KMS-11 (cell line): ENCODE measurements around the gene DCTPP1.
A peak's percentile ranks its signal among the peaks of the same experiment; 100 is the strongest.

ENCODE experiments used
- H2AFZ ChIP-seq: fragments of 200-600 bp; sonication (generic); 2 replicates; pipeline ENCODE4 v1.6.1; 2016; ENCODE audit warnings: antibody characterized with exemption, mixed run types, low read depth
- H3K27ac ChIP-seq: fragments of 200-600 bp; sonication (generic); 2 replicates; pipeline ENCODE4 v1.6.1; 2016; ENCODE audit warnings: mild to moderate bottlenecking, mixed run types
- H3K27me3 ChIP-seq: fragments of 200-600 bp; sonication (generic); 2 replicates; pipeline ENCODE4 v1.6.1; 2017; ENCODE audit warnings: mild to moderate bottlenecking, low read depth, mixed run types, moderate library complexity; ENCODE audit not compliant: insufficient read depth
- H3K36me3 ChIP-seq: fragments of 200-600 bp; sonication (generic); 2 replicates; pipeline ENCODE4 v1.6.1; 2017; ENCODE audit warnings: mild to moderate bottlenecking, mixed run types; ENCODE audit not compliant: insufficient read depth
- H3K4me1 ChIP-seq: fragments of 200-600 bp; sonication (generic); 2 replicates; pipeline ENCODE4 v1.6.1; 2016; ENCODE audit warnings: mild to moderate bottlenecking, low read depth, mixed run types; ENCODE audit not compliant: poor library complexity, severe bottlenecking
- H3K4me2 ChIP-seq: fragments of 200-600 bp; sonication (generic); 2 replicates; pipeline ENCODE4 v1.7.0; 2016; ENCODE audit warnings: mild to moderate bottlenecking, mixed run types
- H3K4me3 ChIP-seq: fragments of 200-600 bp; sonication (generic); IDR thresholded peaks from 2 replicates; pipeline ENCODE4 v1.6.1; 2017; ENCODE audit warnings: low read depth, low read length, mixed read lengths; ENCODE audit not compliant: insufficient read depth
- H3K79me2 ChIP-seq: fragments of 200-600 bp; sonication (generic); 2 replicates; pipeline ENCODE4 v1.6.1; 2016; ENCODE audit warnings: low read depth, mixed run types; ENCODE audit not compliant: insufficient read depth
- H3K9ac ChIP-seq: fragments of 200-600 bp; sonication (generic); 2 replicates; pipeline ENCODE4 v1.6.1; 2016; ENCODE audit warnings: mild to moderate bottlenecking, mixed run types
- H4K20me1 ChIP-seq: fragments of 200-600 bp; sonication (generic); 2 replicates; pipeline ENCODE4 v1.6.1; 2016; ENCODE audit warnings: mild to moderate bottlenecking, mixed run types; ENCODE audit not compliant: insufficient read depth
- TF ChIP-seq, protein P1 (sequence below): fragments of 200-600 bp; sonication (generic); conservative IDR thresholded peaks from 2 replicates; pipeline ENCODE4 v1.6.1; 2017; ENCODE audit warnings: low read depth, mild to moderate bottlenecking, antibody characterized with exemption, low read length, moderate library complexity, mixed read lengths

Gene DCTPP1

DNA sequence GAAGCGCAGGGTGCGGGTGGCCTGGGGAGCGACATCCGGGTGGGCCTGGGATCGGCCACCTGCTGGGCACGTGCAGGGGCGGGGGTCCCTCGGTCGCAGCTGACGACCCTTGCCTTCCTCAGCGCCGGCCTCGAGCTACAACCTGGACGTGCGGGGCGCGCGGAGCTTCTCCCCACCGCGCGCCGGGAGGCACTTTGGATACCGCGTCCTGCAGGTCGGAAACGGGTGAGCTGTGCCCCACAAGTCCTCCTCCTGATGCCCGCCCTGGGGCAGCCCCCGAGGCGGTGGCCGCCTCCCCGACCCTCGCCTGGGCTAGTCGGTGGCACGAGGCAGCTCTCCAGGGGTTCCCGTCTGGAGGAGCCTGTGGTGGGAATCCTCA is 44.2 kb upstream of the DCTPP1 start:
- no peak overlapping the region for H2AFZ ChIP-seq
- H3K27ac ChIP-seq = no peak overlapping the region
- TF ChIP-seq, protein P1, sequence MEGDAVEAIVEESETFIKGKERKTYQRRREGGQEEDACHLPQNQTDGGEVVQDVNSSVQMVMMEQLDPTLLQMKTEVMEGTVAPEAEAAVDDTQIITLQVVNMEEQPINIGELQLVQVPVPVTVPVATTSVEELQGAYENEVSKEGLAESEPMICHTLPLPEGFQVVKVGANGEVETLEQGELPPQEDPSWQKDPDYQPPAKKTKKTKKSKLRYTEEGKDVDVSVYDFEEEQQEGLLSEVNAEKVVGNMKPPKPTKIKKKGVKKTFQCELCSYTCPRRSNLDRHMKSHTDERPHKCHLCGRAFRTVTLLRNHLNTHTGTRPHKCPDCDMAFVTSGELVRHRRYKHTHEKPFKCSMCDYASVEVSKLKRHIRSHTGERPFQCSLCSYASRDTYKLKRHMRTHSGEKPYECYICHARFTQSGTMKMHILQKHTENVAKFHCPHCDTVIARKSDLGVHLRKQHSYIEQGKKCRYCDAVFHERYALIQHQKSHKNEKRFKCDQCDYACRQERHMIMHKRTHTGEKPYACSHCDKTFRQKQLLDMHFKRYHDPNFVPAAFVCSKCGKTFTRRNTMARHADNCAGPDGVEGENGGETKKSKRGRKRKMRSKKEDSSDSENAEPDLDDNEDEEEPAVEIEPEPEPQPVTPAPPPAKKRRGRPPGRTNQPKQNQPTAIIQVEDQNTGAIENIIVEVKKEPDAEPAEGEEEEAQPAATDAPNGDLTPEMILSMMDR = no peak
- H3K4me3 ChIP-seq = no peak overlapping the region
- no peaks in the 10 kb centered on the region for H3K79me2 ChIP-seq
- no peaks in the 10 kb centered on the region for H3K27me3 ChIP-seq
- H3K36me3 ChIP-seq = no peaks in the 10 kb centered on the region
- H3K4me2 ChIP-seq = no peak overlapping the region
- H3K9ac ChIP-seq = no peak overlapping the region
- H3K4me1 ChIP-seq = peaks cover 40% of the 10 kb centered on the region
- no peaks in the 10 kb centered on the region for H4K20me1 ChIP-seq

GRCh38 chr16:30473231-30474073 is 43.6 kb upstream of the DCTPP1 start:
- H3K9ac ChIP-seq = no peak overlapping the region
- H2AFZ ChIP-seq = no peak overlapping the region

DNA sequence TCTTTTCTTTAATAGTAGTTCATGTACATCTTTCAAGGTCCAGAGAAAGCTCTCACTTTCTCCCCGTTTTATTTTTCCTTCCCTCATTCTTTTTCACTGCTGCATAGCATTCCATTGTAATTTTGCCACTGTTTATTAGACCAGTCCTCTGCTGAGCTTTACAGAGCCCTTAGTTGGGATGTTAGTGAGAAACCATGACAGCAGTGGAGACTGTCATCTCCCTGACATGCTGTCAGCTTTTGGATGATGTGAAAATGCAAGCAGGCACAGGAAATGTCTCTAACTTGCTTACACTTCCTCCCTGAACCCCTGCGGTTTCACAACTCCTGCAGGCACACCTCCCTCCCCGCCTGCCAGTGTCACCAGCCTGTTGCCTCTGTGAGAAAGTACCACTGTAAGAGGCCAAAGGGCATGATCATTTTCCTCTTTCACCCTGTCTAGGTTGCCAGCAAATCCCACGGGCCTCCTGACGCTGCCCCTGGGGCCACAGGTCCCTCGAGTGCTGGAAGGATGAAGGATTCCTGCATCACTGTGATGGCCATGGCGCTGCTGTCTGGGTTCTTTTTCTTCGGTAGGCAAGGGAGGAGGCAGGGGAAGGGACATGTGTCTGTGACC is 42.6 kb upstream of the DCTPP1 start, which contains the start of gene ITGAL:
Gene ITGAL (plus strand): TSS at position 415 of the 615 bp plus-strand sequence. CDS start 96 bp downstream, at position 511.
- Histone ChIP-seq H3K4me3 (no peak within 1 kb of the TSS), H3K4me2 (peak within 1 kb of the TSS; percentile 69), H2AFZ (peak within 1 kb of the TSS; percentile 62), H4K20me1 (no peaks in the 10 kb centered on the region), H3K36me3 (no peaks in the 10 kb centered on the region), H3K27ac (peak within 1 kb of the TSS; percentile 44; the same call in 1 of the 2 replicates), H3K27me3 (no peaks in the 10 kb centered on the region), H3K79me2 (no peaks in the 10 kb centered on the region), H3K9ac (peak within 1 kb of the TSS; percentile 25; the same call in 1 of the 2 replicates), H3K4me1 (peaks cover 40% of the 10 kb centered on the region)
- TF ChIP-seq, protein P1 = no peak

More at GRCh38 chr16:30473231-30474073, 43.6 kb upstream of the DCTPP1 start:
- no peak overlapping the region for H3K4me3 ChIP-seq
- TF ChIP-seq, protein P1 = no peak
- H3K4me2 ChIP-seq = peak overlapping the region; percentile 69
- H3K4me1 ChIP-seq = peaks cover 40% of the 10 kb centered on the region
- no peaks in the 10 kb centered on the region for H3K27me3 ChIP-seq
- H3K36me3 ChIP-seq = no peaks in the 10 kb centered on the region
- H3K79me2 ChIP-seq = no peaks in the 10 kb centered on the region
- peak overlapping the region; percentile 44; the same call in 1 of the 2 replicates for H3K27ac ChIP-seq
- H4K20me1 ChIP-seq = no peaks in the 10 kb centered on the region

DNA sequence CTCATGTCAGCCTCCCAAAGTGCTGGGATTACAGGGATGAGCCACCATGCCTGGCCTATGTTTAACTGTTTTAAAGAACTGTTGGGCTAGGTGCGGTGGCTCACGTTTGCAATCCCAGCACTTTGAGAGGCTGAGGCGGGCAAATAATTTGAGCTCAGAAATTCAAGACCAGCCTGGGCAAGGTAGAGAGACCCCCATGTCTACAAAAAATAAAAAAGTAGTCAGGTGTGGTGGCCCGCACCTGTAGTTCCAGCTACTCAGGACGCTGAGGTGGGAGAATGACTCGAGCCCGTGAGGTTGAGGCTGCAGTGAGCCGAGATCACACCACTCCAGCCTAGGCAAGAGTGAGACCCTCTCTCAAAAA is 40.8 kb upstream of the DCTPP1 start:
- H3K27ac ChIP-seq = no peak overlapping the region
- TF ChIP-seq, protein P1 = no peak
- no peaks in the 10 kb centered on the region for H4K20me1 ChIP-seq
- H3K79me2 ChIP-seq = no peaks in the 10 kb centered on the region
- no peak overlapping the region for H3K9ac ChIP-seq
- H2AFZ ChIP-seq = no peak overlapping the region
- no peaks in the 10 kb centered on the region for H3K27me3 ChIP-seq
- H3K36me3 ChIP-seq = no peaks in the 10 kb centered on the region
- H3K4me3 ChIP-seq = no peak overlapping the region
- peaks cover 40% of the 10 kb centered on the region for H3K4me1 ChIP-seq
- H3K4me2 ChIP-seq = no peak overlapping the region
